ENCODE results near the gene LRCOL1. TPM values are rescaled to one million over a fixed set of nuclear protein-coding genes. Genes with fewer than 3 reads are reported as not detected.

LRCOL1 gene
- total and polyA plus RNA-seq, 2 of the 8 experiments (the other 6 are each of a cell fraction or from before 2014, with no cell fraction given), result not detected

DNA sequence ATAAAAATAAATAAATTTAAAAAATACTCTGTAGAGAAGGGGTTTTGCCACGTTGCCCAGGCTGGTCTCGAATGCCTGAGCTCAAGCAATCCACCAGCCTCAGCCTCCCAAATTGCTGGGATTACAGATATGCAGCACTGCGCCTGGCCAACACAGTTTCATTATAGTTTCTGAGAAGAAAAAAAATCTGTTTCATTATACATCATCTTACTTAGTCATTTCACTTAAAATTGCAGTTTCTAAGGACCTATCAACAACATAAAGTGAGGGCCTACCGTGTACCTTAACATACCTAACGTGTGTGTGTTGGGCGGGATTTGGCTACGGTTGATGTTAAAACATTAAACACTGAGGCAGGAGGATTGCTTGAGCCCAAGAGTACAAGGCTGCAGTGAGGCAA lies 36.5 kb upstream of the LRCOL1 start (continued):
- TF ChIP-seq, protein P1, sequence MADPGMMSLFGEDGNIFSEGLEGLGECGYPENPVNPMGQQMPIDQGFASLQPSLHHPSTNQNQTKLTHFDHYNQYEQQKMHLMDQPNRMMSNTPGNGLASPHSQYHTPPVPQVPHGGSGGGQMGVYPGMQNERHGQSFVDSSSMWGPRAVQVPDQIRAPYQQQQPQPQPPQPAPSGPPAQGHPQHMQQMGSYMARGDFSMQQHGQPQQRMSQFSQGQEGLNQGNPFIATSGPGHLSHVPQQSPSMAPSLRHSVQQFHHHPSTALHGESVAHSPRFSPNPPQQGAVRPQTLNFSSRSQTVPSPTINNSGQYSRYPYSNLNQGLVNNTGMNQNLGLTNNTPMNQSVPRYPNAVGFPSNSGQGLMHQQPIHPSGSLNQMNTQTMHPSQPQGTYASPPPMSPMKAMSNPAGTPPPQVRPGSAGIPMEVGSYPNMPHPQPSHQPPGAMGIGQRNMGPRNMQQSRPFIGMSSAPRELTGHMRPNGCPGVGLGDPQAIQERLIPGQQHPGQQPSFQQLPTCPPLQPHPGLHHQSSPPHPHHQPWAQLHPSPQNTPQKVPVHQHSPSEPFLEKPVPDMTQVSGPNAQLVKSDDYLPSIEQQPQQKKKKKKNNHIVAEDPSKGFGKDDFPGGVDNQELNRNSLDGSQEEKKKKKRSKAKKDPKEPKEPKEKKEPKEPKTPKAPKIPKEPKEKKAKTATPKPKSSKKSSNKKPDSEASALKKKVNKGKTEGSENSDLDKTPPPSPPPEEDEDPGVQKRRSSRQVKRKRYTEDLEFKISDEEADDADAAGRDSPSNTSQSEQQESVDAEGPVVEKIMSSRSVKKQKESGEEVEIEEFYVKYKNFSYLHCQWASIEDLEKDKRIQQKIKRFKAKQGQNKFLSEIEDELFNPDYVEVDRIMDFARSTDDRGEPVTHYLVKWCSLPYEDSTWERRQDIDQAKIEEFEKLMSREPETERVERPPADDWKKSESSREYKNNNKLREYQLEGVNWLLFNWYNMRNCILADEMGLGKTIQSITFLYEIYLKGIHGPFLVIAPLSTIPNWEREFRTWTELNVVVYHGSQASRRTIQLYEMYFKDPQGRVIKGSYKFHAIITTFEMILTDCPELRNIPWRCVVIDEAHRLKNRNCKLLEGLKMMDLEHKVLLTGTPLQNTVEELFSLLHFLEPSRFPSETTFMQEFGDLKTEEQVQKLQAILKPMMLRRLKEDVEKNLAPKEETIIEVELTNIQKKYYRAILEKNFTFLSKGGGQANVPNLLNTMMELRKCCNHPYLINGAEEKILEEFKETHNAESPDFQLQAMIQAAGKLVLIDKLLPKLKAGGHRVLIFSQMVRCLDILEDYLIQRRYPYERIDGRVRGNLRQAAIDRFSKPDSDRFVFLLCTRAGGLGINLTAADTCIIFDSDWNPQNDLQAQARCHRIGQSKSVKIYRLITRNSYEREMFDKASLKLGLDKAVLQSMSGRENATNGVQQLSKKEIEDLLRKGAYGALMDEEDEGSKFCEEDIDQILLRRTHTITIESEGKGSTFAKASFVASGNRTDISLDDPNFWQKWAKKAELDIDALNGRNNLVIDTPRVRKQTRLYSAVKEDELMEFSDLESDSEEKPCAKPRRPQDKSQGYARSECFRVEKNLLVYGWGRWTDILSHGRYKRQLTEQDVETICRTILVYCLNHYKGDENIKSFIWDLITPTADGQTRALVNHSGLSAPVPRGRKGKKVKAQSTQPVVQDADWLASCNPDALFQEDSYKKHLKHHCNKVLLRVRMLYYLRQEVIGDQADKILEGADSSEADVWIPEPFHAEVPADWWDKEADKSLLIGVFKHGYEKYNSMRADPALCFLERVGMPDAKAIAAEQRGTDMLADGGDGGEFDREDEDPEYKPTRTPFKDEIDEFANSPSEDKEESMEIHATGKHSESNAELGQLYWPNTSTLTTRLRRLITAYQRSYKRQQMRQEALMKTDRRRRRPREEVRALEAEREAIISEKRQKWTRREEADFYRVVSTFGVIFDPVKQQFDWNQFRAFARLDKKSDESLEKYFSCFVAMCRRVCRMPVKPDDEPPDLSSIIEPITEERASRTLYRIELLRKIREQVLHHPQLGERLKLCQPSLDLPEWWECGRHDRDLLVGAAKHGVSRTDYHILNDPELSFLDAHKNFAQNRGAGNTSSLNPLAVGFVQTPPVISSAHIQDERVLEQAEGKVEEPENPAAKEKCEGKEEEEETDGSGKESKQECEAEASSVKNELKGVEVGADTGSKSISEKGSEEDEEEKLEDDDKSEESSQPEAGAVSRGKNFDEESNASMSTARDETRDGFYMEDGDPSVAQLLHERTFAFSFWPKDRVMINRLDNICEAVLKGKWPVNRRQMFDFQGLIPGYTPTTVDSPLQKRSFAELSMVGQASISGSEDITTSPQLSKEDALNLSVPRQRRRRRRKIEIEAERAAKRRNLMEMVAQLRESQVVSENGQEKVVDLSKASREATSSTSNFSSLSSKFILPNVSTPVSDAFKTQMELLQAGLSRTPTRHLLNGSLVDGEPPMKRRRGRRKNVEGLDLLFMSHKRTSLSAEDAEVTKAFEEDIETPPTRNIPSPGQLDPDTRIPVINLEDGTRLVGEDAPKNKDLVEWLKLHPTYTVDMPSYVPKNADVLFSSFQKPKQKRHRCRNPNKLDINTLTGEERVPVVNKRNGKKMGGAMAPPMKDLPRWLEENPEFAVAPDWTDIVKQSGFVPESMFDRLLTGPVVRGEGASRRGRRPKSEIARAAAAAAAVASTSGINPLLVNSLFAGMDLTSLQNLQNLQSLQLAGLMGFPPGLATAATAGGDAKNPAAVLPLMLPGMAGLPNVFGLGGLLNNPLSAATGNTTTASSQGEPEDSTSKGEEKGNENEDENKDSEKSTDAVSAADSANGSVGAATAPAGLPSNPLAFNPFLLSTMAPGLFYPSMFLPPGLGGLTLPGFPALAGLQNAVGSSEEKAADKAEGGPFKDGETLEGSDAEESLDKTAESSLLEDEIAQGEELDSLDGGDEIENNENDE (IDR thresholded peaks at IDR 0.05; ENCODE audit: insufficient replicate concordance, low read length), result no peak
- no peak for TF ChIP-seq POLR2AphosphoS5 (IDR thresholded peaks at IDR 0.05; ENCODE audit: low read depth, low read length)
- TF ChIP-seq, protein P2, sequence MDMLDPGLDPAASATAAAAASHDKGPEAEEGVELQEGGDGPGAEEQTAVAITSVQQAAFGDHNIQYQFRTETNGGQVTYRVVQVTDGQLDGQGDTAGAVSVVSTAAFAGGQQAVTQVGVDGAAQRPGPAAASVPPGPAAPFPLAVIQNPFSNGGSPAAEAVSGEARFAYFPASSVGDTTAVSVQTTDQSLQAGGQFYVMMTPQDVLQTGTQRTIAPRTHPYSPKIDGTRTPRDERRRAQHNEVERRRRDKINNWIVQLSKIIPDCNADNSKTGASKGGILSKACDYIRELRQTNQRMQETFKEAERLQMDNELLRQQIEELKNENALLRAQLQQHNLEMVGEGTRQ (IDR thresholded peaks at IDR 0.05; ENCODE audit: low read length), result no peak
- TF ChIP-seq, protein P3, sequence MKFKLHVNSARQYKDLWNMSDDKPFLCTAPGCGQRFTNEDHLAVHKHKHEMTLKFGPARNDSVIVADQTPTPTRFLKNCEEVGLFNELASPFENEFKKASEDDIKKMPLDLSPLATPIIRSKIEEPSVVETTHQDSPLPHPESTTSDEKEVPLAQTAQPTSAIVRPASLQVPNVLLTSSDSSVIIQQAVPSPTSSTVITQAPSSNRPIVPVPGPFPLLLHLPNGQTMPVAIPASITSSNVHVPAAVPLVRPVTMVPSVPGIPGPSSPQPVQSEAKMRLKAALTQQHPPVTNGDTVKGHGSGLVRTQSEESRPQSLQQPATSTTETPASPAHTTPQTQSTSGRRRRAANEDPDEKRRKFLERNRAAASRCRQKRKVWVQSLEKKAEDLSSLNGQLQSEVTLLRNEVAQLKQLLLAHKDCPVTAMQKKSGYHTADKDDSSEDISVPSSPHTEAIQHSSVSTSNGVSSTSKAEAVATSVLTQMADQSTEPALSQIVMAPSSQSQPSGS (IDR thresholded peaks at IDR 0.05; ENCODE audit: low read length), result no peak
- TF ChIP-seq EZH2 (IDR thresholded peaks at IDR 0.05; ENCODE audit: low read depth, low read length, severe bottlenecking), result no peak
- no peak for TF ChIP-seq NANOG (IDR thresholded peaks at IDR 0.05; ENCODE audit: insufficient read depth, low read depth, low read length, poor library complexity, severe bottlenecking)

Measured in H1 (cell line).